GM19240 (cell line): ENCODE measurements around the gene LCOR.

Source experiments
- DNase-seq: peaks from one replicate; pipeline ENCODE4 v3.0.0; 2011; ENCODE audit warnings: low spot score; ENCODE audit not compliant: insufficient read length

Gene LCOR

DNA sequence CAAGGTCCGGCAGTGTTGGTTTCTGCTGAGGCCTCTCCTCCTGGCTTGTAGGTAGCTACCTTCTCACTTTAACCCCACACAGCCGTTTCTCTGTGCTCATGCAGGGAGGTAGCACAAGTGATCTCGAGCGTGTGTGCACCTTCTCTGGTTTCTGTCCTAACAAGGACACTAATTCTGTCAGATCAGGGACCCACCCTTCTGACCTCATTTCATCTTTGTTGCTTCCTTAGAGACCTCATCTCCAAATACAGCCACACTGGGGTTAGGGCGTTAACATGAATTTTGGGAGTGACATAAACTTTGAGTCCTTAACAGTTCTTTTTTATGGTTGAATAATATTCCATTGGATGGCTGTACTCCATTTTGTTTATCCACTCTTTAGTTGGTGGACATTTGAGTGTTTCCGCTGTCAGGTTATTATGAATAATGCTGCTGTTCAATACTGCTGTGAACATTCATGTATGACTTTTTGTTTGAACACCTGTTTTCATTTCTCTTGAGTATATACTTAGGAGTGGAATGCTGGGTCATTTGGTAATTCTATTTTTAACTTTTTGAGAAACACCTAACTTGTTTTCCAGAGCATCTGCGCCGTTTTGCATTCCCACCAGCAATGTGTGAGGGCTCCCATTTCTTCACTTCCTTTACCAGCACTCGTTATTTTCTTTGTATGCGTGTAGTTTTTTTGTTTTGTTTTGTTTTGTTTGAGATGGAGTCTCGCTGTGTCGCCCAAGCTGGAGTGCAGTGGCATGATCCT, 57.5 kb downstream of the LCOR start:
- no peak for DNase-seq

DNA sequence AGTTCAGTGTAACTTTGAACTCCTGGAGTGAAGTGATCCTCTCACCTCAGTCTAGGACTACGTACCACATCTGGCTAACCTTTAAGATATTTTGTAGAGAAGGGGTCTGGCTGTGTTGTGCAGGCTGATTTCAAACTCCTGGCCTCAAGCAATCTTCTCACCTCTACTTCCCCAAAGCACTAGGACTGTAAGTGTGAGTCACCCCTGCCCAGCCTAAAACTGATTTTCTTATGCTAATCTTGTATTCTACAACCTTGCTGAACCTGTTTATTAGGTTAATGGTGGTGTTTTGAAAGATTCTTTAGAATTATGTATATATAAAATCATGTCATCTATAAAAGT, 58.0 kb downstream of the LCOR start:
- no peak for DNase-seq

DNA sequence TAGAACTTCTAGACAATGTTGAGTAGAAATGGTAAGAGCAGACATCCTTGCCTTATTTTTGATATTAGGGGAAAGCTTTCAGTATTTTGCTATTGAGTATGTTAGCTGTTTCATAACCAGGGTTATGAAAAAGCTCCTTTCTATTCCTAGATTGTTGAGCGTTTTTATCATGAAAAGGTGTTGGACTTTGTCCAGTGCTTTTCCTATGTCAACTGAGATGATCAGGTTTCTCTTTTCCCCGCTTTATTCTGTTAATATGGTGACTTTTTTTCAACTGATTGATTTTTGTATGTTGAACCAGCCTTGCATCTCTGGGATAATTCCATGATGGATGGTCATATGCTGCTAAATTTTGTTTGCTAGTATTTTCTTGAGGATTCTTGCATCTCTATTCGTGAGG, 58.5 kb downstream of the LCOR start:
- no peak for DNase-seq

DNA sequence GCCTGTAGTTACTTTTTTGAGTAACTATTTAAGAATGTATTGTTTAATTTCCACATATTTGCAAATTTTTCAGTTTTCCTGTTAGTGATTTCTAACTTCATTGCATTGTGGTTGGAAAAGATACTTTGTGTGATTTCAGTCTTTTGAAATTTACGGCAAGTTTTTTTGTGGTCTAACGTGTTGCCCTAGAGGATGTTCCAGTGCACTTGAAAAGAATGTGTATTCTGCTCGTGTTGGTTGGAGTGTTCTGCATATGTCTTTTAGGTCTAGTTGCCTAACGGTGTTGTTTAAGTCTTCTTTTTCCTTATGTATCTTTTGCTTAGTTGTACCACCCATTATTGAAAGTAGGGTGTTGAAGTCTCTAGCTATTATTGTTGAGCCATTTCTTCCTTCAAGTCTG, 59.7 kb downstream of the LCOR start:
- no peak for DNase-seq

DNA sequence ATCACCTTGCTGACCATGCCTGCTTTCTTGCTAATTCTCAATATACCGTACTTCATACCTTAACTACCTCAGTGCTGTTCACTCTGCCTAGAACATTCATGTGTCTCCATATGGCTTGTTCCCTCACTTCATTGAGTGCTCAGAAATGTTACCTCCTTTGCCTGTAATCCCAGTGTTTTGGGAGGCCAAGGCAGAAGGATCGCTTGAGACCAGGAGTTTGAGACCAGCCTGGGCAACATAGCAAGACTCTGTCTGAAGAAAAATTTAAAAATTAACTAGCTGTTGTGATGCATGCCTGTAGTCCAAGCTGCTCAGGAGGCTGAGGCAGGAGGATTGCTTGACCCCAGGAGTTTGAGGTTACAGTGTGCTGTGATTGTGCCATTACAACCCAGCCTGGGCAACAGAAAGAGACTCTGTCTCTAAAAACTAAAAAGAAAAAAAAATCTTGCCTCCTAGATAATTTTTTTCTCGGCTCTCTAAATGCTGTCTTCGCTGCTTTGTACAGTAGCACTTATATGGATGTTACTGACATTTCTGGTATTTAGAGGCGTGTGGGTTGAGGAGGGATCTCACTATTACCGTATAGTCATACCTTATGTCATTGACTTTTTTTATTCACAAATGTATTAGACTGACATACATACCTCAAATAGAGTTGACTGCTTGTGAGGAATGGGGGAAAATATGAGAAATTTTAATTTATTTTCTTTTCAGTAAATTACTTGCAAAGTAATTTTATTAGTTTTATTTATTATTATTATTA, 63.7 kb downstream of the LCOR start:
- no peak for DNase-seq

DNA sequence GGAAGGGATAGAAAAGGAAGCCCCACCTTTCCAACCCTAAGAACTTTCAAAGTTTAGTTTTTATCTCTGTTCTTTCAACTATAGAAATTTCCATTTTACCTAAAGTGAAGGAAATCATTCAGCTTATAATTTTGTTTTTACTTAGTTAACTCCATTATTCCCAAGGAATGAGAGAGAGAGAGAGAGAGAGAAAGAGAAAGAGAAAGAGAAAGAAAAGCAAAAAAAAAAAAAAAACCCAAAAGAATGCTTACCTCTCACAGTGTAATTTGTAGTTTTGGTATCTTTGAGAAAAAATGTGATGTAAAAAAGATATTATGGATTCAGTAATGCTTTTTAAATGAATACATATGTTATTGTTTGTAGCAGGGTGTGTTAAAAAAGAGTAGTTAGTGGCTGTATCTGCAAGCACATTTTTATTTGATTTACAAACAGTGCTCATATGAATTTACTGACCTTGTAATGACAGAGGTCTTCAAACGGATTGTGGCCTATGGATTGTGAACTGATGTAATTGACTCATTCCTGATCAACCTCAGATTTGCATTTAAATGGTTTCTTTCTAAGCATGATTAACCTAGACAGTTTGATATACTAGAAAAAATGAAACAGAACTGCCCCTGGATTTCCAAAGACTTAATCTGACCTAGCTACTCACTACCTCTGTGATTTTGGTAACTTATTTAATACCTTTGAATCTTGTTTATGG, 64.9 kb downstream of the LCOR start:
- DNase-seq, result no peak

DNA sequence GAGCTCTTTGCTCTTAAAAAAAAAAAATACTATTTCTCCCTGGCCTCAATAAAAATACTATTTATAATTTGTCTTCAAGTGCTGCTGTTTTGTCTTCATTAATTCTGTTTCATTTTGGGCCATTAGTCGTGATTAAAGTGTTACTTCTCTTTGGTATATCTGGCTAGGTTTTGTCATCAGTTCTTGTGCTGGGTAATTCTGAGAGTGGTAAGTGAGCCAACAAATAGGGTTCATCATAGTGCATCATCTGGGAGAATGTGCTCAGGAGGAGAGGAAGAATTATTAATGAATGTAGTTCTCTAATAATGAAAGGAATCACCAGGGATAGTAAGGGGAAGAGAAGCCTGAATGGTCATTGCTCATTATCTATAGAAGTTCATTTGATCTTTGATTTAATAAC, 70.0 kb downstream of the LCOR start:
- no peak for DNase-seq

DNA sequence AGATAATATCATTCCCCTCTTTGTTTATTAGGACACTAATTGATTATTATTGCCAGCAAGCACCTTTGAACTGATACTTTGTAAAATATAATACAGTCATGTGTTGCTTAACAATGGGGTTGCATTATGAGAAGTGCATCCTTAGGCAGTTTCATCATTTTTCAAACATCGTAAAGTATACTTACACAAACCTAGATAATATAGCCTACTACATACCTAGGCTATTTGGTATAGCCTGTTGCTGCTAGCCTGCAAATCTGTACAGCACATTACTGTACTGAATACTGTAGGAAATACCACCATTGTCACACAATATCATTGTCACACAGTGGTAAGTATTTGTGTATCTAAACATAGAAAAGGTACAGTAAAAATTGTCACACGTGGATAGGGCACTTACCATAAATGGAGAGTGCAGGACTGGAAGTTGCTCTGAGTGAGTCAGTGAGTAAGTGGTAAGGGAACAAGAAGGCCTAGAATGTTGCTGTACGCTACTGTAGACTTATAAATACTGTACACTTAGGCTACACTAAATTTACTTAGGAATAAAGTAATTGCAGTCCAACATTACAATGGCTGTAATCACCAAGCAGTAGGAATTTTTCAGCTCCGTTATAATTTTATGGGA, 70.7 kb downstream of the LCOR start:
- DNase-seq, result no peak

DNA sequence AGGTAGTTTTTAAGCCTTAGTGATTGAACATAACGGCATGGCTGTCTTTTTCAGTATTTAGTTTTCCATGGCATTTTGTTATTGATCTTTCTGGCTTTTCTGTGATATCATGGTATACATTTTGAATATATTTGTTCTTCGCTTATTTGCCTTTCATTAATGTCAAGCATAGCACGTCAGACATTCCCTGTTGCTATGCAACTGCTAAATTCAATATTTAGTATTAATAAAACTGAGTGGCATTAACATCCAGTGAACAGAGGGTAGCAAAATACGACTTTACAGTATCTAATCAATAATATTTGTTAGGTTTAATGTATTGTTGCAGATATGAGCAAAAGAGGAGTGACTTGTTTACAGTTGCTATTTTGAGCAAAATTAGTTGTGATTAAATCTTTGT, 72.5 kb downstream of the LCOR start:
- no peak for DNase-seq

DNA sequence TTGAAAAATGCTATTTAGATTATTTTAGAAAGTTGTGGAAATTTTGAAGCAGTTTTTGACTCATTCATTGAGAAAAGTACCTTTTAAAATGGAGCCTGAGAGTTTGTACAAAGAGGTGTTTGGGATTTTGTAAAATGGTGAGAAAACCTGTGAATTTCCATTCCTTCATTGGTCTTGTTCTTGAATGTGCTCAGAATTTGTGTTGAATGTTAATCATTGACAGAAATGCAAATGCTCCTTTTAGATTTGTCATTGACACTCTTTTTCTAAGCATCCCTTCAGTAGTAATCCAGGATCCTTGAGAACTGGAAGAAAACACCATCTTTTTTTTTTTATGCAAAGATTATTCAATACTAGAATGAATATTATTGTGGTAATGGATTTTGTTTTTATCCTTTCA, 74.8 kb downstream of the LCOR start:
- DNase-seq, result no peak

DNA sequence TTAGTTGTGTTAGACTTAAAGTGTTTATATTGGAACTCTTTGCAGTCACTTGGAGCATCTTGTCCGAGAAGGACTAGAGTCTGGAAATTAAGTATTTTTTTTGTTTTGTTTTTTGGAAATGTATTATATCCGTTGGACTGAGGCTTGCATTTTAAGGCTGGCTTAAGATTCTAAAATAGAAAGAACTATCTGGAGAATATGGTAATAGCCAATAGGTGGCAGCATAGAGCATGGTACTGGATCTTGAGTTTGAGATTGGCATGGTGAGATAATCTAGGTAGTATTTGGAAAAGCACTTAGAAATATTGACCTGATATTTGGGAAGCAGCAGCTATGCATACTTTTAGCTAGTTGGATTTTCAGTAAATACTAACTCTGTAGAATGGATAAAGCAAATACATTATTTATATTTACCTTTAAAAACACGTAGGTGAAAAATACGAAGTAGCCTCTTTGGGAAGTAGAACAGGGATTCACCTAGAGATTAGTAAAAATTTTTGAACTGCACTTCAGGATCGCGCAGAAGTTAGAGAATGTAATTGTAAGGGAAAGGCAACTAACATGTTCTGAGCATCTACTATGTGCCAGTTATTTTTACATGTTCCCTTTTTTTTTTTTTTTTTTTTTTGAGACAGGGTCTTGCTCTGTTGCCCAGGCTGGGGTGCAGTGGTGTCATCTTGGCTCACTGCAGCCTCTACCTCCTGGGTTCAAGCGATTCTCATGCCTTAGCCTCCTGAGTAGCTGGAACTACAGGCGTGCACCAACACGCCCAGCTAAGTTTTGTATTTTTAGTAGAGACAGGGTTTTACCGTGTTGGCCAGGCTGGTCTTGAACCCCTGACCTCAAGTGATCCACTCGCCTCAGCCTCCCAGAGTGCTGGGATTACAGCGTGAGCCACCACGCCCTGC, 78.6 kb downstream of the LCOR start:
- DNase-seq, result no peak

DNA sequence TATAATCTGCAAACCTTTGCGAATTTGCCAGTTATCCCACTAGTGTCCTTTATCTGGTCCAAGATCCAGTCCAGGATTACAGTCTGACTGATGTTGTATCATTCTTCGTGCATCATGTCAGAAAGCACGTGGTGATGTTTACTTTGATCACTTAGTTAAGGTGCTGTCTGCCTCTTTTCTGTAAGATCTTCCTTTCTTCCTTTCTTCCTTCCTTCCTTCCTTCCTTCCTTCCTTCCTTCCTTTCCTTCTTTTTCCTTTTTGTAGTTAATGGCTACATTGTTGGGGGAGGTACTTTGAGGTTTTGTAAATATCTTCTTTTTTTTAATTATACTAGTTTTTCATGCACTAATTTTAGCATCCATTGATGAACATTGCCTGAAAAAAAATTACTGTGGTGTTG, 80.3 kb downstream of the LCOR start:
- DNase-seq, result no peak

DNA sequence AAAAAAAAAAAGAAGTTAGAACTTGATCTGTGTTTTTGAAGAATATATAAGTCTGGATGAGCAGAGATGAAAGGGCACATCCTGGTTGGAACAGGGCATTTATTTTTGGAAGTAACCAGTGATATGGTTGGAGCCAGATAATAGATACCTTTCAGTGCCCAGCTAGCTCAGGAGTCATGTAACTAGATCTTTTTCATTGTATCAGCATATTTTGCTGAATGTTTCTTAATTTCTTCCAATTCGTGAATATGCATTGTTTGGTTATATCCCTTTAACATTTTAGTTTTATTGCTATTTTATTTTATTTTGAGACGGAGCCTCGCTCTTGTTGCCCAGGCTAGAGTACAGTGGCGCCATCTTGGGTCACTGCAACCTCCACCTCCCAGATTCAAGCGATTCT, 81.8 kb downstream of the LCOR start:
- DNase-seq, result no peak

DNA sequence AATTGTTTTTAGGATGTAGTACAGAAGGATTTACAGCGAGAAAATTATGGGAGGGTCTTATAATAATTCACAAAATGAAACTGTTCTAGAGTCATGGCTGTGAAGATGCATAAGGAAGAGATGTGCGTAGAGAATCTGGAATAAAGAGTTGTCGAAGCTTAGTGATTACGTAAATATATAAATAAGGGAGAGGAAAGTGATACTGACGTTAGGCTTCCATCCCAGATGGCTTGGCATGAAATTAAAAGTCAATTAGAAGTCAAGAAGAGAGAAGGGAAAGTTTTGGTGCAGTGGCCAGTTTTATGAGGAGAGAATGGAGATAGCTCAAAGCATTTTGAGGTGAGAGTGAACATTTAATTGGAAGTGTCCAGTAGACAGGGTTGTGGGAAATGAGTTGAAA, 85.5 kb downstream of the LCOR start:
- DNase-seq, result no peak

DNA sequence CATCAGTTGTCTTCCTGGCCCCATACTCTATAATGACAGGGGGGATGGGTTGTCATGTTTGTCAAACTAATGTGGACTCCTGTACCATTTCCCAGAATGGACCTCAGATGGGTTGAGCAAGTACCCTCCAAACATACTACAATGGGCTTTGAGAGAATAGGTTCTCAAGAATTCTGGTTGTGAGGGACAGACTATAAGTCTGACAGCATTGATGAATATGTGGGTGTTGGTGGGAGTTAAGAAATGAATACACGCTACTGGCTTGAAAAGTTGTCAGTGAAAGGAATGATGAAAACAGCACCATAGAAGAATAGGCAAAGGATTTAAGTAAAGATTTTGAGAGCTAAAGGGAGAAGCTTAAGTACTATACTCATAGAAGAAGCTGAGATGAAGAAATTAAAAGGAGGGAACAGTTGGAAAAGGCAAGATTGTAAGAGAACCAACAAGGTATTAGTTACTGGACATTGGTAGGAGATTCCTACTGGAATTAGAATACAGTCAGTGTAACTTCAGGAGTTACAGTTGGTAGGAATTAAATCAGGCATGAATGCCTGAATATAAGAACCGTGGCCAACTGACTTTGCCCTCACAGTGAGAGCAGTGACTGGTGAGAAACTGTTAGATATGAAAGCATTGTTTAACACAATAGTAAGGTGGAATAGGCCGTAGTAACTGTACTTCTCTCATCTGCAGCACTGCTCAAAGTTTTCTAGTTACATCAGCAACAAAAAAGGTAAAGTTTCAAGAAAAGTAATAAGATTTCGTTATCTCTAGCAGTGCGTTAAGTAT, 86.3 kb downstream of the LCOR start:
- DNase-seq, result no peak

DNA sequence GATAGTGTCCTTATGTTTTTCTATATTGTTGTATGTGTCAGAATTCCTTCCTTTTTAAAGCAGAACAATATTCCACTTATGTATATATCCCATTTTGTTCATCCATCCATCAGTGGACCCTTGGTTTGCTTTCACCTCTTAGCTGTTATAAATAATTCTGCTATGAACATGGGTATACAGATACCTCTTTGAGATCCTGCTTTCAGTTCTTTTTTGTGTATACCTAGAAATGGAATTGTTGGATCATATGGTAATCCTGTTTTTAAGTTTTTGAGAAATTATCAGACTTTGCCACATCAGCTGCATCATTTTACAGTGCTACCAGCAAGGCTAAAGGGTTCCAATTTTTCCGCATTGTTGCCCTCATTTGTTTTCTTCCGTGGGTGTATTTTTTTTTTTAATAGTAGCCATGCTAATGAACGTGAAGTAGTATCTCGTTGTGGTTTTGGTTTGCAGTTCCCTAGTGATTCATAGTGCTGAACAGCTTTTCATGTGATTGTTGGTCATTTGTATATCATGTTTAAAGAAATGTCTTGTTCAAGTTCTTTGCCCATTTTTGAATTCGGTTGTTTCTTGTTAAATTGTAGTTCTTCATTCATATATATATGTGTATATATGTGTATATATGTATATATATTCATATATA, 87.8 kb downstream of the LCOR start:
- no peak for DNase-seq

DNA sequence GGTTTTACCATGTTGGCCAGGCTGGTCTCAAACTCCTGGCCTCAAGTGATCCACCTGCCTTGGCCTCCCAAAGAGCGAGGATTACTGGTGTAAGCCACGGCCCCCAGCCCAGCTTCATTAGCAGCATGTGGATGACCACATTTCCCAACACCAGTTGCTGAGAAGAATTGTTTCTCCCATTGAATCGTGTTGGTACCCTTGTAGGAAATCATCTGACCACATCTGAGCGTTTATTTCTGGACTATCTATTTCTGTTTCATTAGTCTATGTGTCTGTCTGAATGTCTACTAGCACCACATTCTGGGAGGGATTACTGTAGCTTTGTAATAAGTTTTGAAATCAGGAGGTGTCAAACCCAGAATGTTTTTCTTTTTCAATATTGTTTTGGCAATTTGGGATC, 89.6 kb downstream of the LCOR start:
- no peak for DNase-seq

DNA sequence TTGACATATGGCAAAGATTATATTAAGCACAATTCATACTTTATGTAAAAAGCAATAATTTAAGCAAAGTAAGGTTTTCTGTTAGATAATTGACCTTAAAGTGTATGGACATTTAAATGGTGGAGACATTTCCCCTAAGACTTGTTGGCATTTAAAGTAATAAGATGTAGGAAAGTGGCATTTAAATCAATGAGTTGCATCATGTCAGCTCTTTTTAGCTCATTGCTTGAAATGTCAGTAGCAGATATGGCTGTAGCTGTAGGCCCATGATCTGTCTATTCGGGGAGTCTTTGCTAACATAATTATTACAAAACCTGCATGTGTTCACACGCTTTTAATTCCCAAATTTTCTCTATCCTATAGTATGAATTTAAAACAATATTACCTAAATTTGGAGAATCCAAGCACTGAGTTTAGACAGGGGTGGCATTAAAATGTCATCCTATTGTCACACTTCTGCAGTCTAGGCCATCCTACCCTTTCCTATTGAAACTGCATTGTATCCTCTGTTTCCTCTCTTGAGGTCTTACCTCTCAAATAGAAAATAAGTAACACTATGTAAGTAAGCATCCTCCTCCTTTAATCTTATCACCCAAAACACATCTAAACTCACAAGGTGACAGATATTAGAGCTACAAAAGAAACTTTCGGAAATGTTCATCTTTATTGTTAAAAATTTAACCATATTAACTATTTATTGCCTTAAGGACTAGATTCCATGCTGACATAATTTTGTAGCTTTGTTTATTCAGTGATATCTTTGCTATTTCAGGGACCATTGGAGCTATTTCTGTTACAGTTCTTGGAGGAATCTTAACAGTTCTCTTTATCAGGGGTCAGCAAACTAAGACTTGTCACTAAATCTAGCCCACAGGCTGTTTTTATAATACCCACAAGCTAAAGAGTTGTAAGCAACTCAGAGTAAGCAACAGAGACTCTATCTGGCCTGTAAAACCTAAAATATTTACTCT, 91.2 kb downstream of the LCOR start:
- DNase-seq, result no peak

DNA sequence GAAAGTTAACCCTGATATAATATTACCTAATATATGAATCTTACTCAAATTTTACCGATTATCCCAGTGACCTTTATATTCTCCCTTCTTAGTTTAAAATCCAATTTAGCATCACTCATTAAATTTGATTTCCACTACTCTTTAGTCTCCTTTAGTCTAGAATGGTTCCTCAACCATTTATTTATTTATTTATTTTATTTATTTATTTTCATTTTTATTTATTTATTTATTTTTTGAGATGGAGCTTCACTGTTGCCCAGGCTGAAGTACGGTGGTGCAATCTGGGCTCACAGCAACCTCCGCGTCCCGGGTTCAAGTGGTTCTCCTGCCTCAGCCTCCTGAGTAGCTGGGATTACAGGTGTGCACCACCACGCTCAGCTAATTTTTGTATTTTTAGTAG, 92.8 kb downstream of the LCOR start:
- no peak for DNase-seq
